ENCODE data around the gene PCYT1B.

DNA sequence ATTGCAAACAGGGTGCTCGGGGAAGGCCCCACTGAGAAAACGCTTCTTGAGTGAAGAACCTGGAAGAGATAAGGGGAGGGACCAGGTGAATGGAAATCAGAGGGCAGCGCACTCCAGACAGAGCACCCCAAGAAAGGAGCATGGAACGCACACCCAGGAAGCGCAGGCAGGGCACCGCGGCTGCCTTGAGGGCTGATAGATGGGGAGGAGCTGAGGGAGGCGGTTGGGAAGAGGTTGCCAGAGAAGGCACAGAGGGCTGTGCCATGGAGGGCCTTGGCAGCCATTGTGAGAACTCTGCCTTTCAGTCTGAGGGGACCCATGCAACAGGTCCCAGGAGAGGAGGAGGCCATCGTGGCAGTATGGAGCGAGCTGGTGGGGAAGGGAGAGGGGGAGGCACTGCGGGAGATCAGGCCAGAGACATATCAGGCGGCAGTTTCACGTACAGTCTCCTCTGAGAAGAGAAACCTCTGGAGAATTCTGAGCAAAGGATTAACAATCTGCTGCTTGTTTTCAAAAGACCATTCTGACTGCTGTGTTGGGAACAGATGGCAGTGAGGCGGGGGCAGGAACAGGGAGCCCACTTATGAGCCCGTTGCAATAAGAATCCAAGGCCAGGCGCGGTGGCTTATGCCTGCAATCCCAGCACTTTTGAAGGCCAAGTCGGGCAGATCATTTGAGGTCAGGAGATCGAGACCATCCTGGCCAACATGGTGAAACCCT lies 83.7 kb downstream of the PCYT1B start:
- TF ChIP-seq, protein P1, sequence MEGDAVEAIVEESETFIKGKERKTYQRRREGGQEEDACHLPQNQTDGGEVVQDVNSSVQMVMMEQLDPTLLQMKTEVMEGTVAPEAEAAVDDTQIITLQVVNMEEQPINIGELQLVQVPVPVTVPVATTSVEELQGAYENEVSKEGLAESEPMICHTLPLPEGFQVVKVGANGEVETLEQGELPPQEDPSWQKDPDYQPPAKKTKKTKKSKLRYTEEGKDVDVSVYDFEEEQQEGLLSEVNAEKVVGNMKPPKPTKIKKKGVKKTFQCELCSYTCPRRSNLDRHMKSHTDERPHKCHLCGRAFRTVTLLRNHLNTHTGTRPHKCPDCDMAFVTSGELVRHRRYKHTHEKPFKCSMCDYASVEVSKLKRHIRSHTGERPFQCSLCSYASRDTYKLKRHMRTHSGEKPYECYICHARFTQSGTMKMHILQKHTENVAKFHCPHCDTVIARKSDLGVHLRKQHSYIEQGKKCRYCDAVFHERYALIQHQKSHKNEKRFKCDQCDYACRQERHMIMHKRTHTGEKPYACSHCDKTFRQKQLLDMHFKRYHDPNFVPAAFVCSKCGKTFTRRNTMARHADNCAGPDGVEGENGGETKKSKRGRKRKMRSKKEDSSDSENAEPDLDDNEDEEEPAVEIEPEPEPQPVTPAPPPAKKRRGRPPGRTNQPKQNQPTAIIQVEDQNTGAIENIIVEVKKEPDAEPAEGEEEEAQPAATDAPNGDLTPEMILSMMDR (IDR thresholded peaks at IDR 0.05; ENCODE audit: low read depth, low read length) = no peak
- TF ChIP-seq MYC (IDR thresholded peaks at IDR 0.05; ENCODE audit: low read depth, low read length) = no peak
- TF ChIP-seq POLR2A (IDR thresholded peaks at IDR 0.05; ENCODE audit: extremely low read depth, insufficient read length) = no peak

Measured in NB4 (cell line).